Gastroesophageal sphincter (tissue), 3 donors: ENCODE measurements around the gene NEK10.

ENCODE experiments used
- EP300 ChIP-seq: sonication (generic); formaldehyde crosslinking; IDR thresholded peaks from one replicate; pipeline ENCODE4 v1.6.1; 2017; ENCODE audit warnings: antibody characterized with exemption, mild to moderate bottlenecking
- POLR2A ChIP-seq, 2 donors: fragments of 450-650 bp; IDR thresholded peaks; one replicate each; pipeline ENCODE4 v1.6.1; 2017; ENCODE audit warnings: antibody characterized with exemption in 2 of 2, mild to moderate bottlenecking in 2 of 2, moderate library complexity in 1 of 2
- POLR2AphosphoS5 ChIP-seq: sonication (generic); formaldehyde crosslinking; IDR thresholded peaks from one replicate; pipeline ENCODE4 v1.6.1; 2017; ENCODE audit warnings: antibody characterized with exemption
- TF ChIP-seq, protein P1 (sequence below), 4 experiments: fragments of 200-600 bp in 2 of 4; fragments of 450-650 bp in 2 of 4; sonication (generic) in 1 of 4; IDR thresholded peaks; one replicate each; pipeline ENCODE4 v1.5.1; 2017 to 2019; ENCODE audit warnings: antibody characterized with exemption in 4 of 4, mild to moderate bottlenecking in 2 of 4, moderate library complexity in 2 of 4

DNA sequence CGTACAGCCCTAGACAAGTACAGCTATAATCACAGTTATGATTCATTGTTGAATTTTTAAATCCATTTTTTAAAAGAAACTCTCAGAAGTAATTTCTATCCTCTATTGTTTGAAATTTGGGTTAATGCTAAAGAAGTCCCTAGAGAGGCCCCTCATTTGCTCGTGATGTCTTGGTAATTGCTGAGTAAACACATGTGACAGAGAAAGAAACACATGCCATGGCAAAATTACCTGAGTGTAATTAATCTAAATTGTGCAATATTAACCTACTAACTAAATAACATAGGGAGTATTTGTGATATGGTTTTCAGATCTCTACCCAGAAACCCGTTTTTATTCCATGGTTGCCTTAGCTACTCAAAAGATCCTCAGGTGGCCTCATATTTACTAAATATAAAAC, 10.8 kb downstream of the NEK10 start:
- TF ChIP-seq, protein P1, sequence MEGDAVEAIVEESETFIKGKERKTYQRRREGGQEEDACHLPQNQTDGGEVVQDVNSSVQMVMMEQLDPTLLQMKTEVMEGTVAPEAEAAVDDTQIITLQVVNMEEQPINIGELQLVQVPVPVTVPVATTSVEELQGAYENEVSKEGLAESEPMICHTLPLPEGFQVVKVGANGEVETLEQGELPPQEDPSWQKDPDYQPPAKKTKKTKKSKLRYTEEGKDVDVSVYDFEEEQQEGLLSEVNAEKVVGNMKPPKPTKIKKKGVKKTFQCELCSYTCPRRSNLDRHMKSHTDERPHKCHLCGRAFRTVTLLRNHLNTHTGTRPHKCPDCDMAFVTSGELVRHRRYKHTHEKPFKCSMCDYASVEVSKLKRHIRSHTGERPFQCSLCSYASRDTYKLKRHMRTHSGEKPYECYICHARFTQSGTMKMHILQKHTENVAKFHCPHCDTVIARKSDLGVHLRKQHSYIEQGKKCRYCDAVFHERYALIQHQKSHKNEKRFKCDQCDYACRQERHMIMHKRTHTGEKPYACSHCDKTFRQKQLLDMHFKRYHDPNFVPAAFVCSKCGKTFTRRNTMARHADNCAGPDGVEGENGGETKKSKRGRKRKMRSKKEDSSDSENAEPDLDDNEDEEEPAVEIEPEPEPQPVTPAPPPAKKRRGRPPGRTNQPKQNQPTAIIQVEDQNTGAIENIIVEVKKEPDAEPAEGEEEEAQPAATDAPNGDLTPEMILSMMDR (IDR thresholded peaks at IDR 0.05), result no peak
- TF ChIP-seq POLR2A (IDR thresholded peaks at IDR 0.05) (no peak), EP300 (no peak), POLR2AphosphoS5 (no peak)
